ENCODE measurements around the gene SLC9A1.

The SLC9A1 gene

DNA sequence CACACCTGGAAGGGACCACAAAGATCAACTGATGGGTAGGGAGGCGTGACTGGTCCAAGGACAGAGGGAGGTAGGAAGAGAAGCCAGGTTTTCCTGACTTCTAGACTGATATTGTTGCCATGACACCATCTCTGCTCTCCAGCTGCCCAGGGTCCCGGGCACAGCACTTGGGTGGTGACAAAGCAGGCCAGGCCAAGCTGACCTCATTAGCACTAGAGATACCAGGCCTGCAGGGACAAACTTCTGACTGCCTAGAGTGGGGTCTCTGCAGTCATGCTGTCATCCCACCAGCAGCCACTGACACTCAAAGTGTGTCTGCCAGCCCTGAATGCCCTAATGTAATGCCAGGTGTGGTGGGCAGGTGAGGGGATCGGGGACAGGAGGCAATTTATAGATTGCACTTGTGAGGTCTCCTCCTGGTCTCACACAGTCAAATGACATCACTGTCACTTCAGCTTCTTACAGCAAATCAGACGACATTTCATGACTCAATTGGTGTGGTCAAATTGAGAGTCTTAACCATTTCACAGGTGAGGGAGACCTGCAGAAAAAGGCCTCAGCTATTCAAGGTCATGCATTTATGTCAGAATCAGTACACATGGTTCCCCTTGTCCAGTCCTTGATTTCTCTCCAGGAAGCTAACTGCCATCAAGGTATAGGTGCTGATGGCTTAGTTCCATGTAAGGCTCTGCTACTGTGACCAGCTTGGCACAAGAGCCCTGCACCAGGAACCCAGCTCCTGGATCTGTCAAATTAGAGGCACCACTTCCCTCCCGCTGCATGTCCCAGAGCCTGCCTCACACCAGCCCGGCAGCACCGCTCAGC is 2.7 kb downstream of the SLC9A1 start:
- peak; percentile 23 for DNase-seq (ENCODE audit: low read depth)
- TF ChIP-seq, protein P1, sequence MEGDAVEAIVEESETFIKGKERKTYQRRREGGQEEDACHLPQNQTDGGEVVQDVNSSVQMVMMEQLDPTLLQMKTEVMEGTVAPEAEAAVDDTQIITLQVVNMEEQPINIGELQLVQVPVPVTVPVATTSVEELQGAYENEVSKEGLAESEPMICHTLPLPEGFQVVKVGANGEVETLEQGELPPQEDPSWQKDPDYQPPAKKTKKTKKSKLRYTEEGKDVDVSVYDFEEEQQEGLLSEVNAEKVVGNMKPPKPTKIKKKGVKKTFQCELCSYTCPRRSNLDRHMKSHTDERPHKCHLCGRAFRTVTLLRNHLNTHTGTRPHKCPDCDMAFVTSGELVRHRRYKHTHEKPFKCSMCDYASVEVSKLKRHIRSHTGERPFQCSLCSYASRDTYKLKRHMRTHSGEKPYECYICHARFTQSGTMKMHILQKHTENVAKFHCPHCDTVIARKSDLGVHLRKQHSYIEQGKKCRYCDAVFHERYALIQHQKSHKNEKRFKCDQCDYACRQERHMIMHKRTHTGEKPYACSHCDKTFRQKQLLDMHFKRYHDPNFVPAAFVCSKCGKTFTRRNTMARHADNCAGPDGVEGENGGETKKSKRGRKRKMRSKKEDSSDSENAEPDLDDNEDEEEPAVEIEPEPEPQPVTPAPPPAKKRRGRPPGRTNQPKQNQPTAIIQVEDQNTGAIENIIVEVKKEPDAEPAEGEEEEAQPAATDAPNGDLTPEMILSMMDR (conservative IDR thresholded peaks at IDR 0.05; ENCODE audit: low read length) = no peak
- peak overlapping the region; percentile 81 for H3K4me3 ChIP-seq (ENCODE audit: low read length)

DNA sequence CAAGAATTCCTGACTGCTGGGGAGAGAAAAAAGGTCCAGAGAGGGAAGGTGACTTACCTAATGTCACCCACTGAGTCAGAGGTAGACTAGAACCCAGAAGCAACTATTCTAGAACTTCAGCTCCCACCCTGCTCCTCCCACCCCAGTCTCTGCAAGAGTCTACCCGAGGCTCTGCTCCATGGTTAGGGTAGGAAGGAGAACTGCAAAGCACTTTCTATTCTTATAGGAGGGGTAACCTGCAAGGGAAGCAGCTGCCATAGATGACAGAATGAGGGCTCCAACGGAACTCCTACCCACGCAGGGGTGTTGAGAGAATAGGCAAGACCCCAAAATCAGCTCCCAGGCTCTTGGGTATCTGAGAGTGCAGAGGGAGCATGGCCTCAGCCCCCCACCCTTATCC is 4.3 kb downstream of the SLC9A1 start:
- no peak for DNase-seq (ENCODE audit: low read depth)
- H3K4me3 ChIP-seq (ENCODE audit: low read length) = no peak overlapping the region
- TF ChIP-seq, protein P1 (conservative IDR thresholded peaks at IDR 0.05; ENCODE audit: low read length) = no peak

DNA sequence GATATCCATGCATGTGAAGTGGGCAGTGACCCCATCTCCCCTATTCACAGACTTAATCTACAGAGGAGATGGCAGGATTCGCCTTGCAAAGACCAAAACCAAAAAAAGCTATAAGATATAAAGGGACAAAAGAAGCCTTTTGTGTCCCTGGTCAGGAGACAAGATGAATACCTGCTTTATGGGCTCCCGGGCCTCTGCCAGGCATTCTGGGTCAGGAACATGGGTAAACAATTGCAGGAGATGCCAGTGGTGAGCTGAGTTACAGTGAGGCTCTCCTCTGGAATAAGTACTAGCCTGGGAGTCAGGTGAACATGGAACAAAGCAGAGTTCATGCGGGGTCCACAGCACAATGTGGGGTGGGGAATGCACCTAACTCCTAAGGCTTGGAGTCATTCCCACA is 4.7 kb downstream of the SLC9A1 start:
- no peak overlapping the region for H3K4me3 ChIP-seq (ENCODE audit: low read length)
- no peak for DNase-seq (ENCODE audit: low read depth)

DNA sequence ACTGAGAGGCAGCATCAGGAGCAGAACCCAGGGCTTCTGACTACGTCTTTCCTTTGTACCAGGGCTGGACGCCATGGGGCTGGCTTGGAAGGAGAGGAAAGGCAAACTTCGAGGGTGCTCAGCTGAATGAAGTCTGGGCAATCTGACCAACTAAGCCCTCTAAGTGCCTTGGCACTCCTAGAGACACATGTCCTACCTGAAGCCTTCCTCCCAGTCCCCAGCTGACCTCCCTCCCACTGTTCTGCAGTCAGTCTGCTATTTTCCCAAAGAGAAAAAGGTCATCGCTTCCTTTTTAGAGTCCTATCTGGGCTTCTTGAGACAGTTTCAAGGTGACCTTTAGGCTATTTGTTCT is 5.2 kb downstream of the SLC9A1 start:
- H3K4me3 ChIP-seq (ENCODE audit: low read length) = no peak overlapping the region
- TF ChIP-seq, protein P1 (conservative IDR thresholded peaks at IDR 0.05; ENCODE audit: low read length) = no peak
- no peak for DNase-seq (ENCODE audit: low read depth)

More for the DNA sequence above, 4.7 kb downstream of the SLC9A1 start:
- TF ChIP-seq, protein P1 (conservative IDR thresholded peaks at IDR 0.05; ENCODE audit: low read length) = no peak

DNA sequence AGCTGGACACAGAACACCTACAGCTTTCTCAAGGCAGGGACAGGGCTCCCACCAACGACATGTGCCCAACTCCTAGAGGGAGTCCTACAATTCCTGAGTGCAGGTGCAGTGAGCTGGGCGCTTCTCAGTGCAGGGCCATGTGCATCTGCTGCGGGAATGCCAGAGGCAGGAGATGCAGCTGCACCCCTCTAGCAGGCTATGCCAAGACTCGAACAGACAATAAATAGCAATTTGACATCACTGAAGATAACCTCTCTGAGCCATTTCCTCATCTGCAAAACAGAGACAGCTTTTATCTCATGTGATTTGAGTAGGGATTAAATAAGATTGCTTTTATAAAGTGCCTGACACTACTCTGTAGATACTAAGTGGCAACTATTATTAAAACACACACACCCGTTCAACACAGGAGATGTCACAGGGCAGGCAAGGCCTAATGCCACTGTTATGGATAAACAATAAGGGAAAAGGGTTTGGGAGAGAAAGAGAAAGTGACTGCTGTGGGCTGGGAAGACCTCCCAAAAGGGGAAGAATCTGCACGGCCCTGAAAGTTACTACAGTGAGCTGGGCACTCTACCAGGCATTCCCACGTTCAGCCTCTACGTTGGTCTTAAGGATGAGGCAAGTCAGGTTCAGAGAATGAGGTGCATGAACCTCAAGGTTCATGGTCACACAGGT is 5.7 kb downstream of the SLC9A1 start:
- DNase-seq (ENCODE audit: low read depth) = no peak
- TF ChIP-seq, protein P1 (conservative IDR thresholded peaks at IDR 0.05; ENCODE audit: low read length) = no peak
- H3K4me3 ChIP-seq (ENCODE audit: low read length) = no peak overlapping the region

DNA sequence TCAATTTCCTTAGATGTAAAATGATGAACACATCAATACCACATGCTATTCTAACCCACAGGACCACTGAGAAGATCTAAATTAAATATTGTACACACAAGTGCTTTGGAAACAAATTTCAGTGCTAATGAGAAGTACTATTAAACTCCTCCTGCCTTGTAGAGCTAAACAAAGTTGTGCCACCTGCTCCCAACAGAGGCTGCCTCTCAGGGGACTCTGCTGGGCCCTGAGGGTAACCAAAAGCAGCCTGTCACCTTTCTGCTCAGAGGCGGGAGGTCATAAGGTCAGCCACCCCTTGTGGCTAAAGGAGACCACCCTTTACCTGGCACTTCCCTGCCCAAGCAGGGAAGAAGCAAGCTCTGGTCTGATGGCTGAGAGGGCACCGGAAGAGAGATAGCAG is 6.3 kb downstream of the SLC9A1 start:
- no peak for DNase-seq (ENCODE audit: low read depth)
- TF ChIP-seq, protein P1 (conservative IDR thresholded peaks at IDR 0.05; ENCODE audit: low read length) = no peak
- no peak overlapping the region for H3K4me3 ChIP-seq (ENCODE audit: low read length)

All from AG10803 (cell line).